Measurements from ENCODE around the gene CCDC159.

CCDC159 gene

GRCh38 chr19:11359421-11359820 lies 13.1 kb downstream of the CCDC159 start:
- POLR2A ChIA-PET, result no interaction called here
- DNase-seq (ENCODE audit: extremely low spot score), result no peak
- TF ChIP-seq CTCF (IDR thresholded peaks at IDR 0.05; ENCODE audit: control extremely low read depth, extremely low read depth, low read depth, missing control alignments), result no peak
- CTCF ChIA-PET, result interaction anchor here (1.0 to 3.4 kb wide), 4 partner anchors 9 to 177 kb away, joined by 3 to 11 read pairs (median 3); partner anchors contain the start of genes CCDC159 and TMEM205

GRCh38 chr19:11361037-11361770 lies 14.9 kb downstream of the CCDC159 start:
- ChIA-PET CTCF (interaction anchor here (1.1 to 1.6 kb wide), 3 partner anchors 14 to 66 kb away, joined by 3 to 4 read pairs (median 3); partner anchors contain the start of genes EPOR and SWSAP1), POLR2A (no interaction called here)
- TF ChIP-seq CTCF (IDR thresholded peaks at IDR 0.05; ENCODE audit: control extremely low read depth, extremely low read depth, low read depth, missing control alignments), result no peak
- DNase-seq (ENCODE audit: extremely low spot score), result no peak

GRCh38 chr19:11361771-11362731 lies 15.7 kb downstream of the CCDC159 start:
- TF ChIP-seq CTCF (IDR thresholded peaks at IDR 0.05; ENCODE audit: control extremely low read depth, extremely low read depth, low read depth, missing control alignments), result no peak
- no peak for DNase-seq (ENCODE audit: extremely low spot score)
- ChIA-PET POLR2A (no interaction called here), CTCF (interaction anchor here (1.1 to 1.6 kb wide), 3 partner anchors 13 to 67 kb away, joined by 3 to 4 read pairs (median 3); partner anchors contain the start of genes EPOR and SWSAP1)

DNA sequence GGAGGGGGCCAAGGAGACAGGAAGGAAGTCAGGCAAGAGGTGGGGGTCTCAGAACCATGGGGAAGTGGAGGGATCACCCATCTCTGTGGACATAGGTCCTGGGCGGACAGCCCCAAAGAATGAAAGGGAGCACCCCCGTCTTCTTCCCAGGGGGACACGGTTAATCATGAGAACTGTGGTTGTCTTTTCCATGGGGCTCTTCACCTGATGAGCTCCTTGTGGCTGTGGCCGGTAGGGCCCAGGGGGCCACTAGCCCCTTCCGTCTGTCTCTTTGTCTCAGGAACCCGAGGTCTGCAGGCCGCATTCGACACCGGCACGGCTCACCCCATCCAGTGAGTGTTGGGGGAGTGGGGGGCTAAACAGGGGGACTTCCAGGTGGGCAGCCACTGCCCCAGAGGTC lies 17.6 kb downstream of the CCDC159 start:
- TF ChIP-seq CTCF (IDR thresholded peaks at IDR 0.05; ENCODE audit: control extremely low read depth, extremely low read depth, low read depth, missing control alignments), result no peak
- DNase-seq (ENCODE audit: extremely low spot score), result no peak
- POLR2A ChIA-PET, result no interaction called here
- CTCF ChIA-PET, result no interaction called here

DNA sequence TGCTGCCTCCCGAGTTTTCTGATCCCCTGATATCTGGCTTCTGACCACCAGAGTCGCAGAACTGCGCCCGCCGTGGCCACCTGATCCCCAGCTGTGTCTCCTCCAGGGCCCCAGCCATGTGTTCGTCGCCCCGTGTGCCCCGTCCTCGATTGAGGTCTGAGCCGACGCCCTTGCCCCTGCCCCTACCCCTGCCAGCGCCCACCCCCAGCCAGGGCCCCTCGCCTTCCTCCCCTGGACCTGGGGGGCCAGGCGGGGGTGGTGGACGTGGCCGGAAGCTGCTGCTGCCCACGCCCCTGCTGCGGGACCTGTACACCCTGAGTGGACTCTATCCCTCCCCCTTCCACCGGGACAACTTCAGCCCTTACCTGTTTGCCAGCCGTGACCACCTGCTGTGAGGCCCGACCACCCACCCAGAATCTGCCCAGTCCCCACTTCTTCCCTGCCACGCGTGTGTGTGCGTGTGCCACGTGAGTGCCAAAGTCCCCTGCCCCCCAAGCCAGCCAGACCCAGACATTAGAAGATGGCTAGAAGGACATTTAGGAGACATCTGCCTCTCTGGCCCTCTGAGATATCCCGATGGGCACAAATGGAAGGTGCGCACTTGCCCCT lies 18.1 kb downstream of the CCDC159 start:
- DNase-seq (ENCODE audit: extremely low spot score), result no peak
- POLR2A ChIA-PET, result no interaction called here
- no peak for TF ChIP-seq CTCF (IDR thresholded peaks at IDR 0.05; ENCODE audit: control extremely low read depth, extremely low read depth, low read depth, missing control alignments)
- CTCF ChIA-PET, result no interaction called here

- DNase-seq (ENCODE audit: extremely low spot score), result no peak
- ChIA-PET CTCF (no interaction called here), POLR2A (interaction anchor here (0.5 kb wide), 1 partner anchor 406 kb away, joined by 6 read pairs; no protein-coding TSS in a partner anchor)
- no peak for TF ChIP-seq CTCF (IDR thresholded peaks at IDR 0.05; ENCODE audit: control extremely low read depth, extremely low read depth, low read depth, missing control alignments)
Observed at GRCh38 chr19:11364935-11365334, 18.6 kb downstream of the CCDC159 start.
